A549 (cell line): ENCODE measurements around the gene LIMK2. TPM values are rescaled to one million over a fixed set of nuclear protein-coding genes. Genes with fewer than 3 reads are reported as not detected.

Experiments used
- ATAC-seq, 2 experiments: fragments of 200-7000 bp in 1 of 2; fragments of >200 bp in 1 of 2; cut with Nextera tagmentation in 1 of 2; cut with Tn5 transposase in 1 of 2; 3 replicates each; pipeline versions ENCODE4 v1.8.0 to v1.9.1; 2018 to 2020; ENCODE audit warnings: mild to moderate bottlenecking in 1 of 2, moderate library complexity in 1 of 2
- CTCF ChIA-PET: fragments of 300-600 bp; sonication (Branson Sonifier 250); formaldehyde crosslinking; extraction: SDS; loops from one replicate; lab custom pipeline; 2021; ENCODE audit warnings: antibody characterized with exemption, inconsistent platforms; lab: Yijun Ruan, JAX
- POLR2A ChIA-PET: fragments of 350-600 bp; formaldehyde crosslinking; extraction: SDS; loops from one replicate; lab custom pipeline; 2021; ENCODE audit warnings: antibody characterized with exemption, inconsistent platforms; lab: Yijun Ruan, JAX
- DNase-seq, 2 experiments: peaks; one replicate each; pipeline versions ENCODE4 v3.0.0 to v3.0.0-alpha.2; 2011 to 2016; ENCODE audit warnings: low read depth in 1 of 2, low spot score in 1 of 2
- FAIRE-seq: peaks from 2 replicates; lab custom pipeline; 2011; peaks lifted over from hg19 to GRCh38; lab: Jason Lieb, UNC
- H3K27ac ChIP-seq, 2 experiments: fragments of >200 bp; sonication (Bioruptor Twin); formaldehyde crosslinking; 3 replicates each; pipeline ENCODE4 v1.5.1; 2016 to 2017
- H3K4me1 ChIP-seq: fragments of >200 bp; sonication (Bioruptor Twin); formaldehyde crosslinking; 3 replicates; pipeline ENCODE4 v1.6.1; 2016
- H3K4me2 ChIP-seq: fragments of >200 bp; sonication (Bioruptor Twin); formaldehyde crosslinking; 3 replicates; pipeline ENCODE4 v1.6.1; 2016
- H3K4me3 ChIP-seq: fragments of >200 bp; sonication (Bioruptor Twin); formaldehyde crosslinking; 3 replicates; pipeline ENCODE4 v1.5.1; 2016
- H3K9me3 ChIP-seq: fragments of >200 bp; sonication (Bioruptor Twin); formaldehyde crosslinking; 3 replicates; pipeline ENCODE4 v1.6.1; 2016
- CEBPB ChIP-seq, 2 experiments: fragments of >200 bp in 1 of 2; sonication (Bioruptor Twin) in 1 of 2; formaldehyde crosslinking in 1 of 2; IDR thresholded peaks; 2 replicates each; pipeline ENCODE4 v1.6.1; 2012 to 2016
- CHD4 ChIP-seq: fragments of 200-600 bp; sonication (generic); IDR thresholded peaks from 2 replicates; pipeline ENCODE4 v1.6.1; 2016; ENCODE audit warnings: antibody characterized with exemption, mild to moderate bottlenecking, borderline replicate concordance
- EHF ChIP-seq: fragments of 250-450 bp; sonication (Bioruptor Pico); IDR thresholded peaks from 2 replicates; pipeline ENCODE4 v1.5.0; 2020; ENCODE audit warnings: mild to moderate bottlenecking
- FOSL2 ChIP-seq, 2 experiments: fragments of 450-650 bp in 1 of 2; fragments of >200 bp in 1 of 2; sonication (Bioruptor Twin) in 1 of 2; formaldehyde crosslinking; IDR thresholded peaks; 2 replicates each; pipeline versions ENCODE4 v1.5.0 to v1.6.1; 2016 to 2020; ENCODE audit warnings: mild to moderate bottlenecking in 1 of 2, moderate library complexity in 1 of 2
- GATA3 ChIP-seq: IDR thresholded peaks from 2 replicates; pipeline ENCODE4 v1.6.1; 2012; ENCODE audit warnings: borderline replicate concordance
- HDAC2 ChIP-seq: fragments of 200-600 bp; sonication (generic); IDR thresholded peaks from 2 replicates; pipeline ENCODE4 v1.6.1; 2016
- HOXA7 ChIP-seq: fragments of 250-450 bp; sonication (Bioruptor Pico); IDR thresholded peaks from 2 replicates; pipeline ENCODE4 v1.5.0; 2020; ENCODE audit warnings: mild to moderate bottlenecking, moderate library complexity
- POLR2A ChIP-seq: IDR thresholded peaks from 2 replicates; pipeline ENCODE4 v1.6.1; 2012; ENCODE audit warnings: mild to moderate bottlenecking, low read length
- RAD21 ChIP-seq, 2 experiments: fragments of >200 bp in 1 of 2; sonication (Bioruptor Twin) in 1 of 2; formaldehyde crosslinking in 1 of 2; IDR thresholded peaks in 1 of 2; conservative IDR thresholded peaks in 1 of 2; 2 replicates in 1 of 2; 3 replicates in 1 of 2; pipeline ENCODE4 v1.6.1; 2012 to 2018; ENCODE audit warnings: inconsistent platforms in 1 of 2
- REST ChIP-seq: fragments of 200-600 bp; sonication (generic); IDR thresholded peaks from 2 replicates; pipeline ENCODE4 v1.6.1; 2016; ENCODE audit warnings: antibody characterized with exemption, mild to moderate bottlenecking, moderate library complexity
- SREBF2 ChIP-seq: fragments of 450-650 bp; IDR thresholded peaks from 2 replicates; pipeline ENCODE4 v1.6.1; 2014; ENCODE audit warnings: mild to moderate bottlenecking, moderate library complexity
- TFCP2L1 ChIP-seq: fragments of 250-450 bp; sonication (Bioruptor Pico); IDR thresholded peaks from 2 replicates; pipeline ENCODE4 v1.5.0; 2021; ENCODE audit warnings: mild to moderate bottlenecking
- ZC3H11A ChIP-seq: fragments of 450-650 bp; IDR thresholded peaks from 2 replicates; pipeline ENCODE4 v1.6.1; 2014; ENCODE audit warnings: antibody characterized with exemption, mild to moderate bottlenecking
- ZSCAN20 ChIP-seq: fragments of 250-450 bp; sonication (Bioruptor Pico); IDR thresholded peaks from 2 replicates; pipeline ENCODE4 v1.8.0; 2022; ENCODE audit warnings: mild to moderate bottlenecking, moderate library complexity
- WGBS: methylation state at CpG from one replicate; pipeline ENCODE4 v1.1.6; 2017; ENCODE audit errors: missing lambda C conversion rate; 5-methylcytosine and 5-hydroxymethylcytosine counted together
- polyA plus RNA-seq, 4 experiments: library from polyadenylated mRNA; depleted of rRNA in 3 of 4; stranded (reverse); fragments of >200 nt; fragmentation: RNase III in 1 of 4; extraction: RNeasy Plus Mini Kit Qiagen cat#74134 plus additional on column Dnase treatment in 1 of 4; gene quantifications; 2 replicates in 3 of 4; 3 replicates in 1 of 4; pipeline ENCODE4 v1.2.3, GENCODE V29; 2011 to 2017
- TF ChIP-seq, protein P1 (sequence below): fragments of 450-650 bp; IDR thresholded peaks from 2 replicates; pipeline ENCODE4 v1.6.1; 2014; ENCODE audit warnings: antibody characterized with exemption
- TF ChIP-seq, protein P2 (sequence below): fragments of 250-450 bp; sonication (Bioruptor Pico); IDR thresholded peaks from 2 replicates; pipeline ENCODE4 v1.5.0; 2020; ENCODE audit warnings: low read depth, mild to moderate bottlenecking, moderate library complexity

LIMK2 gene
- polyA plus RNA-seq, 2 of the 4 experiments (the other 2 are of a cell fraction), result 3.1 to 6.9 TPM

GRCh38 chr22:31239771-31240370 lies 27.8 kb downstream of the LIMK2 start:
- Histone ChIP-seq H3K9me3 (no peaks in the 10 kb centered on the region), H3K4me1 (peaks cover 45% of the 10 kb centered on the region), H3K4me2 (no peak overlapping the region), H3K27ac (no peak overlapping the region), H3K4me3 (no peak overlapping the region)
- WGBS, result 80% methylated on average over 6 of the region's 6 CpGs
- ChIA-PET POLR2A (no interaction called here), CTCF (interaction anchor here (0.5 to 2.5 kb wide), 5 partner anchors 9 to 690 kb away, joined by 3 to 10 read pairs (median 6); partner anchors contain the start of gene LIMK2)
- no peak for FAIRE-seq
- no peak for ATAC-seq
- TF ChIP-seq EHF (no peak), CHD4 (no peak)
- no peak for DNase-seq

- Histone ChIP-seq H3K4me2 (peak overlapping the region; percentile 49), H3K9me3 (no peaks in the 10 kb centered on the region), H3K4me3 (no peak overlapping the region), H3K4me1 (peaks cover 50% of the 10 kb centered on the region), H3K27ac (peak overlapping the region; percentile 47 to 83; a peak in 5 of 6 replicates)
- FAIRE-seq (no peak), DNase-seq (no peak), ATAC-seq (peak; percentile 36 to 49; a peak in 2 of 6 replicates)
- 0% methylated on average over 1 of the region's 1 CpG for WGBS
- POLR2A ChIA-PET, result interaction anchor here (1.0 kb wide), 1 partner anchor 8 kb away, joined by 3 read pairs; no protein-coding TSS in a partner anchor
- TF ChIP-seq ZC3H11A, result no peak
- TF ChIP-seq FOSL2 (IDR thresholded peaks at IDR 0.05), result no peak
- TF ChIP-seq FOSL2 (CRISPR knock-in tag; IDR thresholded peaks at IDR 0.05), result peak; percentile 65
- CTCF ChIA-PET, result interaction anchor here (0.9 to 4.7 kb wide), 4 partner anchors 11 to 115 kb away, joined by 3 to 26 read pairs (median 11); no protein-coding TSS in a partner anchor
These were observed 29.1 kb downstream of the LIMK2 start for GRCh38 chr22:31241200-31241599.

GRCh38 chr22:31241936-31242335 lies 29.8 kb downstream of the LIMK2 start:
- POLR2A ChIA-PET, result interaction anchor here (1.0 kb wide), 1 partner anchor 9 kb away, joined by 3 read pairs; no protein-coding TSS in a partner anchor
- CTCF ChIA-PET, result interaction anchor here (0.9 to 4.7 kb wide), 7 partner anchors 9 to 116 kb away, joined by 3 to 26 read pairs (median 14); partner anchors contain the start of gene LIMK2
- TF ChIP-seq, protein P1, sequence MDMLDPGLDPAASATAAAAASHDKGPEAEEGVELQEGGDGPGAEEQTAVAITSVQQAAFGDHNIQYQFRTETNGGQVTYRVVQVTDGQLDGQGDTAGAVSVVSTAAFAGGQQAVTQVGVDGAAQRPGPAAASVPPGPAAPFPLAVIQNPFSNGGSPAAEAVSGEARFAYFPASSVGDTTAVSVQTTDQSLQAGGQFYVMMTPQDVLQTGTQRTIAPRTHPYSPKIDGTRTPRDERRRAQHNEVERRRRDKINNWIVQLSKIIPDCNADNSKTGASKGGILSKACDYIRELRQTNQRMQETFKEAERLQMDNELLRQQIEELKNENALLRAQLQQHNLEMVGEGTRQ, result no peak
- TF ChIP-seq REST (no peak), RAD21 (conservative IDR thresholded peaks at IDR 0.05 in 1 of 2, IDR thresholded peaks at IDR 0.05 in 1 of 2) (no peak), TFCP2L1 (CRISPR knock-in tag) (no peak), HOXA7 (CRISPR knock-in tag) (no peak), ZSCAN20 (CRISPR knock-in tag) (no peak), CEBPB (IDR thresholded peaks at IDR 0.05) (no peak), HDAC2 (no peak), POLR2A (no peak), GATA3 (no peak), SREBF2 (no peak)
- TF ChIP-seq, protein P2, sequence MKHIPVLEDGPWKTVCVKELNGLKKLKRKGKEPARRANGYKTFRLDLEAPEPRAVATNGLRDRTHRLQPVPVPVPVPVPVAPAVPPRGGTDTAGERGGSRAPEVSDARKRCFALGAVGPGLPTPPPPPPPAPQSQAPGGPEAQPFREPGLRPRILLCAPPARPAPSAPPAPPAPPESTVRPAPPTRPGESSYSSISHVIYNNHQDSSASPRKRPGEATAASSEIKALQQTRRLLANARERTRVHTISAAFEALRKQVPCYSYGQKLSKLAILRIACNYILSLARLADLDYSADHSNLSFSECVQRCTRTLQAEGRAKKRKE (CRISPR knock-in tag), result no peak
- no peak for DNase-seq
- Histone ChIP-seq H3K9me3 (no peaks in the 10 kb centered on the region), H3K4me2 (peak overlapping the region; percentile 49), H3K4me3 (no peak overlapping the region), H3K4me1 (peaks cover 50% of the 10 kb centered on the region), H3K27ac (peak overlapping the region; percentile 83 to 85; a peak in 5 of 6 replicates)
- no peak for FAIRE-seq
- peak; percentile 41 to 42; a peak in 4 of 6 replicates for ATAC-seq
